ENCODE measurements around the gene TNPO1.

DNA sequence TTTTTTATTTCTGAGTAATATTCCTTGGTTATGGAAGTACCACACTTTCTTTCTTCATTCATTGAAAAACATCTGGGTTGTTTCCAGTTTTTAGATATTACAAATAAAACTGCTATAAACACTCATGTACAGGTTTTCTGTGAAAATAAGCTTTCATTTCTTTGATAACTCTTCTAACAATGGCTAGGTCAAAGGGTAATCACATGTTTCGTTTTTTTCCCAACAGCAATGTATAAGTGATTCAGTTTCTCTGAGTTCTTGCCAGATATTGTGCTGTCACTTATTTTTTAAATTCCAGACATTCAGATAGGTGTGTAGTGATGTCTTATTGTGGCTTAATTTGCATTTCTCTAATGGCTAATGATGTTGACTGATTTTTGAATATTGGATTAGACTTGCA lies 16.7 kb upstream of the TNPO1 start:
- no peak for TF ChIP-seq EZH2 (IDR thresholded peaks at IDR 0.05; ENCODE audit: insufficient read depth, poor library complexity, severe bottlenecking)
- TF ChIP-seq EZH2phosphoT487 (IDR thresholded peaks at IDR 0.05; ENCODE audit: insufficient read depth, low read depth): no peak

All from GM23248 (cell line).